Activated naive CD8-positive, alpha-beta T cell (primary cell): ENCODE data around the gene LILRB5.
"Not testable (repeated sequence)": the region's sequence is repeated elsewhere in the genome, so short reads cannot be mapped to it uniquely, and the experiment has no call there.

Experiments
- H3K27ac Mint-ChIP-seq: one replicate; pipeline ENCODE4 v1.8.0; 2021; ENCODE audit warnings: mixed read lengths
- H3K27me3 Mint-ChIP-seq: one replicate; pipeline ENCODE4 v1.8.0; 2021; ENCODE audit warnings: mixed read lengths
- H3K36me3 Mint-ChIP-seq: one replicate; pipeline ENCODE4 v1.8.0; 2021; ENCODE audit warnings: mixed read lengths
- H3K4me1 Mint-ChIP-seq: one replicate; pipeline ENCODE4 v1.8.0; 2021; ENCODE audit warnings: low read depth, mixed read lengths
- H3K4me3 Mint-ChIP-seq: one replicate; pipeline ENCODE4 v1.8.0; 2021; ENCODE audit warnings: mild to moderate bottlenecking, mixed read lengths
- H3K9me3 Mint-ChIP-seq: one replicate; pipeline ENCODE4 v1.8.0; 2021; ENCODE audit warnings: low read depth, mixed read lengths

The LILRB5 gene

GRCh38 chr19:54257116-54257480 lies at the start of gene LILRB5:
Gene LILRB5 (minus strand): TSS chr19:54257273. CDS start chr19:54257193, 80 bp downstream.
- Mint-ChIP-seq H3K36me3 (no peaks in the 10 kb centered on the region), H3K4me1 (no peaks in the 10 kb centered on the region), H3K27me3 (no peaks in the 10 kb centered on the region), H3K27ac (no peak within 1 kb of the TSS), H3K9me3 (no peaks in the 10 kb centered on the region), H3K4me3 (no peak within 1 kb of the TSS)

- H3K27ac Mint-ChIP-seq: no peak overlapping the region
- no peaks in the 10 kb centered on the region for H3K9me3 Mint-ChIP-seq
- no peak overlapping the region for H3K4me3 Mint-ChIP-seq
- H3K27me3 Mint-ChIP-seq: peaks cover 6% of the 10 kb centered on the region
- peaks cover 16% of the 10 kb centered on the region for H3K4me1 Mint-ChIP-seq
- H3K36me3 Mint-ChIP-seq: no peaks in the 10 kb centered on the region
These were observed 48.1 kb upstream of the LILRB5 start for GRCh38 chr19:54305141-54305540.

- H3K4me3 Mint-ChIP-seq: no peak overlapping the region
- no peaks in the 10 kb centered on the region for H3K9me3 Mint-ChIP-seq
- peaks cover 3% of the 10 kb centered on the region for H3K27me3 Mint-ChIP-seq
- no peak overlapping the region for H3K27ac Mint-ChIP-seq
- no peaks in the 10 kb centered on the region for H3K36me3 Mint-ChIP-seq
- H3K4me1 Mint-ChIP-seq: peaks cover 16% of the 10 kb centered on the region
These were observed 45.2 kb upstream of the LILRB5 start for GRCh38 chr19:54302257-54302656.

GRCh38 chr19:54299515-54299914 lies 42.4 kb upstream of the LILRB5 start:
- Mint-ChIP-seq H3K4me3 (no peak overlapping the region), H3K27me3 (peaks cover under 1% of the 10 kb centered on the region), H3K27ac (no peak overlapping the region), H3K36me3 (no peaks in the 10 kb centered on the region), H3K4me1 (peaks cover 10% of the 10 kb centered on the region), H3K9me3 (no peaks in the 10 kb centered on the region)

- peaks cover 6% of the 10 kb centered on the region for H3K4me1 Mint-ChIP-seq
These were observed 42.0 kb upstream of the LILRB5 start for GRCh38 chr19:54299126-54299498.

GRCh38 chr19:54298357-54299125 lies 41.5 kb upstream of the LILRB5 start:
- H3K4me3 Mint-ChIP-seq: no peak overlapping the region
- H3K27ac Mint-ChIP-seq: no peak overlapping the region
- no peaks in the 10 kb centered on the region for H3K36me3 Mint-ChIP-seq
- peaks cover 5% of the 10 kb centered on the region for H3K27me3 Mint-ChIP-seq
- peaks cover under 1% of the 10 kb centered on the region for H3K4me1 Mint-ChIP-seq
- no peaks in the 10 kb centered on the region for H3K9me3 Mint-ChIP-seq

More at GRCh38 chr19:54299126-54299498, 42.0 kb upstream of the LILRB5 start:
- peaks cover 5% of the 10 kb centered on the region for H3K27me3 Mint-ChIP-seq
- no peaks in the 10 kb centered on the region for H3K36me3 Mint-ChIP-seq
- H3K27ac Mint-ChIP-seq: no peak overlapping the region
- no peak overlapping the region for H3K4me3 Mint-ChIP-seq
- no peaks in the 10 kb centered on the region for H3K9me3 Mint-ChIP-seq

- no peak overlapping the region for H3K27ac Mint-ChIP-seq
- no peak overlapping the region for H3K4me3 Mint-ChIP-seq
- H3K36me3 Mint-ChIP-seq: no peaks in the 10 kb centered on the region
- peaks cover 9% of the 10 kb centered on the region for H3K27me3 Mint-ChIP-seq
- peaks cover 4% of the 10 kb centered on the region for H3K9me3 Mint-ChIP-seq
- no peaks in the 10 kb centered on the region for H3K4me1 Mint-ChIP-seq
These were observed 40.8 kb upstream of the LILRB5 start for GRCh38 chr19:54297759-54298305.

GRCh38 chr19:54294539-54294938 lies 37.5 kb upstream of the LILRB5 start:
- Mint-ChIP-seq H3K27me3 (peaks cover 13% of the 10 kb centered on the region), H3K4me1 (no peaks in the 10 kb centered on the region), H3K27ac (no peak overlapping the region), H3K36me3 (no peaks in the 10 kb centered on the region), H3K9me3 (peaks cover 7% of the 10 kb centered on the region), H3K4me3 (no peak overlapping the region)

GRCh38 chr19:54289160-54289559 lies 32.1 kb upstream of the LILRB5 start:
- H3K4me3 Mint-ChIP-seq: not testable (repeated sequence)

GRCh38 chr19:54287456-54287855 lies 30.4 kb upstream of the LILRB5 start:
- Mint-ChIP-seq H3K4me1 (peaks cover 14% of the 10 kb centered on the region), H3K9me3 (peaks cover under 1% of the 10 kb centered on the region), H3K27me3 (peaks cover 6% of the 10 kb centered on the region), H3K4me3 (no peak overlapping the region), H3K36me3 (no peaks in the 10 kb centered on the region), H3K27ac (no peak overlapping the region)

More at GRCh38 chr19:54289160-54289559, 32.1 kb upstream of the LILRB5 start:
- not testable (repeated sequence) for H3K36me3 Mint-ChIP-seq, H3K9me3 Mint-ChIP-seq, H3K27ac Mint-ChIP-seq
- Mint-ChIP-seq H3K4me1 (peaks cover 14% of the 10 kb centered on the region), H3K27me3 (peaks cover 11% of the 10 kb centered on the region)

GRCh38 chr19:54286283-54286682 lies 29.2 kb upstream of the LILRB5 start:
- not testable (repeated sequence) for H3K36me3 Mint-ChIP-seq, H3K4me3 Mint-ChIP-seq, H3K9me3 Mint-ChIP-seq, H3K27ac Mint-ChIP-seq
- Mint-ChIP-seq H3K4me1 (peaks cover 14% of the 10 kb centered on the region), H3K27me3 (peaks cover 11% of the 10 kb centered on the region)

GRCh38 chr19:54285427-54286056 lies 28.5 kb upstream of the LILRB5 start:
- peaks cover 11% of the 10 kb centered on the region for H3K27me3 Mint-ChIP-seq
- not testable (repeated sequence) for H3K4me3 Mint-ChIP-seq

GRCh38 chr19:54282686-54283470 lies 25.8 kb upstream of the LILRB5 start:
- Mint-ChIP-seq H3K36me3 (no peaks in the 10 kb centered on the region), H3K4me3 (no peak overlapping the region), H3K4me1 (peaks cover 14% of the 10 kb centered on the region), H3K27ac (no peak overlapping the region), H3K9me3 (no peaks in the 10 kb centered on the region), H3K27me3 (peaks cover 13% of the 10 kb centered on the region)

More at GRCh38 chr19:54285427-54286056, 28.5 kb upstream of the LILRB5 start:
- H3K9me3 Mint-ChIP-seq, H3K27ac Mint-ChIP-seq, H3K36me3 Mint-ChIP-seq: not testable (repeated sequence)
- H3K4me1 Mint-ChIP-seq: peaks cover 14% of the 10 kb centered on the region

GRCh38 chr19:54281729-54282075 lies 24.6 kb upstream of the LILRB5 start:
- H3K9me3 Mint-ChIP-seq, H3K27ac Mint-ChIP-seq, H3K36me3 Mint-ChIP-seq, H3K4me3 Mint-ChIP-seq: not testable (repeated sequence)
- peaks cover 10% of the 10 kb centered on the region for H3K4me1 Mint-ChIP-seq
- peaks cover 13% of the 10 kb centered on the region for H3K27me3 Mint-ChIP-seq
